Common myeloid progenitor, CD34-positive (primary cell): ENCODE data around the gene C18orf63.
A peak's percentile ranks its signal among the peaks of the same experiment; 100 is the strongest.

Experiments used
- CTCF ChIA-PET: fragments of 350-600 bp; sonication (Branson Sonifier 250); formaldehyde crosslinking; loops from one replicate; lab custom pipeline; 2021; ENCODE audit warnings: antibody characterized with exemption; lab: Charles Lee
- POLR2A ChIA-PET: fragments of 350-600 bp; sonication (Branson Sonifier 250); formaldehyde crosslinking; loops from one replicate; lab custom pipeline; 2021; ENCODE audit warnings: antibody characterized with exemption; lab: Charles Lee
- DNase-seq, 3 donors: peaks; one replicate each; pipeline versions ENCODE4 v3.0.0 to v3.0.0-alpha.2; 2013
- H3K27ac ChIP-seq, 2 experiments: 1 replicate in 1 of 2; 2 replicates in 1 of 2; pipeline ENCODE4 v1.7.0; 2013; ENCODE audit warnings: inconsistent platforms in 2 of 2, low read length in 2 of 2, mild to moderate bottlenecking in 2 of 2, low read depth in 1 of 2, moderate library complexity in 1 of 2; ENCODE audit not compliant: severe bottlenecking in 2 of 2, insufficient read depth in 1 of 2, poor library complexity in 1 of 2
- H3K27me3 ChIP-seq, 5 experiments: replicated peaks in 2 of 5; 1 replicate in 3 of 5; 2 replicates in 2 of 5; pipeline versions ENCODE4 v1.6.1 to v1.7.0; 2013; ENCODE audit warnings: low read length in 4 of 5, mild to moderate bottlenecking in 2 of 5, moderate library complexity in 2 of 5, inconsistent platforms in 1 of 5; ENCODE audit not compliant: insufficient read depth in 5 of 5, control insufficient read depth in 4 of 5
- H3K36me3 ChIP-seq, 4 experiments: 1 replicate in 2 of 4; 2 replicates in 2 of 4; pipeline versions ENCODE4 v1.6.1 to v1.7.0; 2013; ENCODE audit warnings: low read length in 3 of 4, control low read depth in 1 of 4, mild to moderate bottlenecking in 1 of 4; ENCODE audit not compliant: control insufficient read depth in 4 of 4, insufficient read depth in 4 of 4
- H3K4me1 ChIP-seq, 4 experiments: 1 replicate in 3 of 4; 2 replicates in 1 of 4; pipeline versions ENCODE4 v1.6.1 to v1.7.1; 2013; ENCODE audit warnings: low read length in 3 of 4, mild to moderate bottlenecking in 3 of 4, control low read depth in 1 of 4, inconsistent platforms in 1 of 4, moderate library complexity in 1 of 4; ENCODE audit not compliant: control insufficient read depth in 4 of 4, insufficient read depth in 4 of 4; ENCODE audit errors: control extremely low read depth in 1 of 4
- H3K4me3 ChIP-seq, 7 experiments: 1 replicate in 4 of 7; 2 replicates in 3 of 7; pipeline versions ENCODE4 v1.5.1 to v1.7.0; 2013; ENCODE audit warnings: mild to moderate bottlenecking in 7 of 7, low read length in 6 of 7, moderate library complexity in 6 of 7, inconsistent platforms in 2 of 7, low read depth in 2 of 7, control low read depth in 1 of 7; ENCODE audit not compliant: insufficient read depth in 4 of 7, control insufficient read depth in 1 of 7; ENCODE audit errors: extremely low read depth in 1 of 7
- H3K9me3 ChIP-seq, 5 experiments: 1 replicate in 4 of 5; 2 replicates in 1 of 5; pipeline versions ENCODE4 v1.6.1 to v1.7.1; 2013; ENCODE audit warnings: low read length in 4 of 5, mild to moderate bottlenecking in 2 of 5, inconsistent platforms in 1 of 5, low read depth in 1 of 5, moderate library complexity in 1 of 5; ENCODE audit not compliant: control insufficient read depth in 4 of 5, insufficient read depth in 2 of 5; ENCODE audit errors: control extremely low read depth in 1 of 5
- WGBS: methylation state at CpG from one replicate; pipeline ENCODE4 v1.1.5; 2013; ENCODE audit not compliant: insufficient coverage; 5-methylcytosine and 5-hydroxymethylcytosine counted together

The C18orf63 gene

DNA sequence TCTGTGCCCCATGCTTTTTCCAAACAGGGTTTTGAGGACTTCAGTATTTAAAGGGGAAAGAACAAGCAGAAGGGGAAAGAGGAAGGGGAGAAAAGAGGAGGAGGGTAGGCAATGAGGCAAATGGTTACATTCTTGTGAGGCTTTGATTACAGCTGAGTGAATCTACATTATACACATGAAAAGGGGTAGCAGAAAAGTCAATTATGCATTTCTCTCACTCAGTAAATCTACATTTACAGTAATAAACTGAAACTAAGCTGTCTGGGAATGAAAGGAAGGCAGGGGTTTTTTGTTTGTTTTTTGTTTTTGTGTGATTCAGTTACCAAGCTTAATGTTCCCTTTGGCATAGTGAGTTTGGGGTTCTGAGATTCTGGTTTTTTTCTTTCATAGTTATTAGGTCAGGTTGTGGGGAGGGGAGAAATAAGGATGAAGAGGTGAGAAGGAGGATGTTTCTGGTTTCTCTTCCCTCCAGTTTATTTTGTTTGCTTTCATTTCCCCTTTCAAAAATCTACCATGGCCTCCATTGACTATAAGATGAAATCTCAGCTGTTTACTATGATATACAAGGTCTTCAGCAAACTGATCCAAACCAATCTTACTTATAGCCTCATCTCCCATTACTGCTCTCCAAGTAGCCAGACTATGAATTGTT is 18.7 kb downstream of the C18orf63 start:
- H3K27ac ChIP-seq: no peak overlapping the region
- DNase-seq: no peak

GRCh38 chr18:74336656-74337055 is 21.0 kb downstream of the C18orf63 start:
- no peak for DNase-seq
- Histone ChIP-seq H3K27me3 (no peaks in the 10 kb centered on the region), H3K4me3 (no peak overlapping the region), H3K4me1 (no peaks in the 10 kb centered on the region), H3K36me3 (no peaks in the 10 kb centered on the region), H3K27ac (no peak overlapping the region), H3K9me3 (no peaks in the 10 kb centered on the region)
- ChIA-PET CTCF (no interaction called here), POLR2A (no interaction called here)

More for the DNA sequence above, 18.7 kb downstream of the C18orf63 start:
- Histone ChIP-seq H3K36me3 (no peaks in the 10 kb centered on the region), H3K9me3 (no peaks in the 10 kb centered on the region), H3K27me3 (no peaks in the 10 kb centered on the region), H3K4me1 (no peaks in the 10 kb centered on the region), H3K4me3 (no peak overlapping the region)
- ChIA-PET CTCF (interaction anchor here (0.6 to 1.5 kb wide), 4 partner anchors 23 to 1571 kb away, joined by 3 to 4 read pairs (median 3); no protein-coding TSS in a partner anchor), POLR2A (no interaction called here)

GRCh38 chr18:74337155-74337911 is 21.7 kb downstream of the C18orf63 start:
- no peak for DNase-seq
- no peaks in the 10 kb centered on the region for H3K27me3 ChIP-seq
- no peak overlapping the region for H3K4me3 ChIP-seq
- H3K4me1 ChIP-seq: no peaks in the 10 kb centered on the region
- H3K36me3 ChIP-seq: no peaks in the 10 kb centered on the region
- H3K27ac ChIP-seq: no peak overlapping the region
- H3K9me3 ChIP-seq: no peaks in the 10 kb centered on the region
- CTCF ChIA-PET: interaction anchor here (2.0 to 2.3 kb wide), 2 partner anchors 142 to 215 kb away, joined by 5 to 7 read pairs; no protein-coding TSS in a partner anchor
- WGBS: 100% methylated on average over 3 of the region's 5 CpGs
- POLR2A ChIA-PET: no interaction called here

DNA sequence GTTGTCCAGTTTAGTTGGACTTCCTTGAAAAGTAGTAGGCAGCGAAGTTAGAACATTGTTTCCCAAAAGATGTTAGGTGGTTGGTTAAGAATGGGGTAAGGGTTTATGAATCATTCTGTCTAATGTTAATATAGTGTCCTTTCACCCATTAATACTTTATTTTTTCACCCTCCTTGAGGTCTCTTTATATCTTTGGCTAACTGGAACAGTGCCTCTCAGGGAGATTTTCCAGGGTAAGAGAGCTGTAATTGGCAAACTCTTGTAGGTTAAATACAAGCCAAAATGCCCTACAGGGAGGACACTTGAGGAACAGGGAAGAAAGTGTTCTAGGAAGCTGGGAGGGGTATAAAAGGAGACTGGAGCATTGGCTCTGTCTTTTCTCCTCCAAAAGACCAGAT is 22.3 kb downstream of the C18orf63 start:
- POLR2A ChIA-PET: no interaction called here
- CTCF ChIA-PET: interaction anchor here (2.0 to 2.3 kb wide), 3 partner anchors 141 to 214 kb away, joined by 5 to 13 read pairs (median 7); no protein-coding TSS in a partner anchor

DNA sequence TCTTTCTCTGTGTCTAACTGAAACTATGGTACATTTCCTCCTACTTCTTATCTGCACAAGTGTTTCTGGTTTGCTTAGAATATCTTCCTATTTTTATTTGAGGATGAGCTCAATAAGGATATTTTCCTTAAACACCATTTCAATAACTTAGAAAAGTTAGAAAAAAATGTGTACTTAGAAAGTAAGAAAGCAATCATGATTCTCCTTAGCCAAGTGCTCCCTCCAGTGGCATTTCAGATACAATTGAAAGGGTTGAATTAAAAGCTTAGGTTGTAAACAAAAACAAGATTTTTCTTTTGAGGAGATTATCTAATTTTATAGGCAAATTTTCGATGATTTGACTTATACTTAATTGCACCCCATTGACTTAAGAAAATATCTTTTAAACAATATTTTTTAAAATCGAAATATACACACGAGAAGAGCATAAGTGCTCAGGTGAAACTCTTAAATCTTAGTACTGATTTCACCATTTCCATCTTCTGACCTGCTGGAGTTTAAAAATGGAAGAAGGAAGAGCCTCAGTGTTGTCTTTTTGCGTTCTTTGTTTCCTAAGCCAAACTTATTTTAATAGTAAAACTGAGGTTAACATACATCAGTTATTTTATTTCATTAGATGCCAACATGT is 26.9 kb downstream of the C18orf63 start:
- Histone ChIP-seq H3K36me3 (no peaks in the 10 kb centered on the region), H3K4me1 (no peaks in the 10 kb centered on the region), H3K4me3 (no peak overlapping the region), H3K27me3 (no peaks in the 10 kb centered on the region), H3K27ac (no peak overlapping the region), H3K9me3 (no peaks in the 10 kb centered on the region)
- ChIA-PET CTCF (interaction anchor here (0.6 to 2.7 kb wide), 26 partner anchors 10 to 260 kb away, joined by 3 to 48 read pairs (median 4); partner anchors contain the start of gene CNDP2), POLR2A (no interaction called here)
- peak; percentile 70 to 88 (median 82) for DNase-seq
- no CpG with 5 or more reads among the region's 4 CpGs for WGBS

More for the DNA sequence above, 22.3 kb downstream of the C18orf63 start:
- Histone ChIP-seq H3K9me3 (no peaks in the 10 kb centered on the region), H3K27ac (no peak overlapping the region), H3K4me1 (no peaks in the 10 kb centered on the region), H3K36me3 (no peaks in the 10 kb centered on the region), H3K4me3 (no peak overlapping the region), H3K27me3 (no peaks in the 10 kb centered on the region)
- no peak for DNase-seq
- WGBS: no CpG with 5 or more reads among the region's 1 CpG

DNA sequence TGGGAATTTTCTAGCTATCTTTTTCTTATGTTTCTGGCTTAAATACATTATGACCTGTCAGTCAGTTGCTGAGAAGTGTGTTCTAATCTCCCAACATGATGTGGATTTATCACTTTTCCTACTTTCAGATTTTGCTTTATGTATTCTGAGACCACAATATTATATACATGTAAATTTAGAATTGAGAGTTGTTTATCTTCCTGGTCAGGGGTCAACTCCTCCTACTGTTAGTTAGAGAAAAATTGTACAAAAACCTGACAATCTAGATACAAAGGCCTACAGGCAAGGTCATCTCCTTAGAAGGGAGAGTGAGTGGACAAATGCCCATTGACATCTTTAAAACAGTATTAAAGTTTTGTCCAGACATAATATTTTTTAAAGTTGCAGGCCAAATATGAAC is 30.6 kb downstream of the C18orf63 start:
- H3K9me3 ChIP-seq: no peaks in the 10 kb centered on the region
- peaks cover 0 to under 1% (median 0%) of the 10 kb centered on the region in 4 experiments for H3K4me1 ChIP-seq
- H3K27me3 ChIP-seq: no peaks in the 10 kb centered on the region
- H3K27ac ChIP-seq: no peak overlapping the region
- CTCF ChIA-PET: interaction anchor here (1.3 to 3.0 kb wide), 3 partner anchors 24 to 208 kb away, joined by 3 to 19 read pairs (median 8); partner anchors contain the start of gene CNDP2
- DNase-seq: no peak
- no peaks in the 10 kb centered on the region for H3K36me3 ChIP-seq
- H3K4me3 ChIP-seq: no peak overlapping the region
- POLR2A ChIA-PET: no interaction called here
